SK-N-SH (cell line): ENCODE results near the gene PPP2R3A. TPM values are rescaled to one million over a fixed set of nuclear protein-coding genes. Genes with fewer than 3 reads are reported as not detected.

Experiments used
- CTCF ChIA-PET: fragments of 300-600, 350-600 bp; formaldehyde crosslinking; extraction: SDS; loops from one replicate; lab custom pipeline; 2021; lab: Yijun Ruan, JAX
- POLR2A ChIA-PET: fragments of 350-600 bp; sonication (Branson Sonifier 250); formaldehyde crosslinking; extraction: SDS; loops from one replicate; lab custom pipeline; 2020; ENCODE audit warnings: antibody characterized with exemption, inconsistent platforms; lab: Yijun Ruan, JAX
- DNase-seq: peaks from one replicate; pipeline ENCODE4 v3.0.0; 2012
- H2AFZ ChIP-seq: fragments of 200-600 bp; sonication (generic); 2 replicates; pipeline ENCODE4 v1.8.1; 2016; ENCODE audit warnings: antibody characterized with exemption, mild to moderate bottlenecking, low read depth
- H3F3A ChIP-seq: fragments of 200-600 bp; sonication (generic); replicated peaks from 2 replicates; pipeline ENCODE3; 2016; ENCODE audit warnings: antibody characterized with exemption, mild to moderate bottlenecking; ENCODE audit not compliant: insufficient read depth
- H3K27ac ChIP-seq, 2 experiments: fragments of 200-500 bp in 1 of 2; fragments of 200-600 bp in 1 of 2; sonication (Bioruptor generic) in 1 of 2; sonication (generic), shearing (Covaris generic) in 1 of 2; 2 replicates each; pipeline versions ENCODE4 v1.5.1 to v1.6.1; 2014 to 2016; ENCODE audit warnings: low read depth in 2 of 2, inconsistent platforms in 1 of 2, low read length in 1 of 2, mild to moderate bottlenecking in 1 of 2, mixed read lengths in 1 of 2
- H3K27me3 ChIP-seq: fragments of 200-600 bp; sonication (generic), shearing (Covaris generic); 2 replicates; pipeline ENCODE4 v1.6.1; 2016; ENCODE audit warnings: mixed run types; ENCODE audit not compliant: insufficient read depth
- H3K36me3 ChIP-seq, 2 experiments: fragments of 200-500 bp in 1 of 2; fragments of 200-600 bp in 1 of 2; sonication (Bioruptor generic) in 1 of 2; sonication (generic) in 1 of 2; replicated peaks in 1 of 2; 2 replicates each; pipeline versions ENCODE3 to v1.5.1; 2014 to 2016; ENCODE audit warnings: low read length in 1 of 2, mild to moderate bottlenecking in 1 of 2; ENCODE audit not compliant: insufficient read depth in 2 of 2, control insufficient read depth in 1 of 2
- H3K4me1 ChIP-seq, 2 experiments: fragments of 200-500 bp in 1 of 2; fragments of 200-600 bp in 1 of 2; sonication (Bioruptor generic) in 1 of 2; sonication (generic), shearing (Covaris generic) in 1 of 2; 2 replicates each; pipeline versions ENCODE4 v1.5.1 to v1.6.1; 2014 to 2016; ENCODE audit warnings: low read depth in 1 of 2, low read length in 1 of 2, mixed run types in 1 of 2; ENCODE audit not compliant: insufficient read depth in 2 of 2, control insufficient read depth in 1 of 2
- H3K4me2 ChIP-seq: fragments of 200-600 bp; sonication (generic), shearing (Covaris generic); 2 replicates; pipeline ENCODE4 v1.6.1; 2017; ENCODE audit warnings: mixed run types
- H3K4me3 ChIP-seq, 2 experiments: fragments of 200-500 bp in 1 of 2; fragments of 200-600 bp in 1 of 2; sonication (Bioruptor generic) in 1 of 2; sonication (generic), shearing (Covaris generic) in 1 of 2; 2 replicates each; pipeline versions ENCODE4 v1.5.1 to v1.8.1; 2014 to 2016; ENCODE audit warnings: low read depth in 2 of 2, inconsistent platforms in 1 of 2, low read length in 1 of 2, mild to moderate bottlenecking in 1 of 2, mixed read lengths in 1 of 2, moderate library complexity in 1 of 2
- H3K79me2 ChIP-seq: fragments of 200-600 bp; sonication (generic); 2 replicates; pipeline ENCODE4 v1.8.1; 2017; ENCODE audit warnings: mild to moderate bottlenecking; ENCODE audit not compliant: insufficient read depth
- H3K9ac ChIP-seq: fragments of 200-600 bp; sonication (generic); 2 replicates; pipeline ENCODE4 v1.6.1; 2017; ENCODE audit warnings: mixed run types
- H3K9me2 ChIP-seq: fragments of 200-600 bp; sonication (generic); 2 replicates; pipeline ENCODE4 v1.6.1; 2017; ENCODE audit warnings: mixed run types
- H3K9me3 ChIP-seq: fragments of 200-600 bp; sonication (generic); 2 replicates; pipeline ENCODE4 v1.6.1; 2017; ENCODE audit warnings: mixed run types, mild to moderate bottlenecking, moderate library complexity
- H4K20me1 ChIP-seq: fragments of 200-600 bp; sonication (generic); 2 replicates; pipeline ENCODE4 v1.6.1; 2017; ENCODE audit warnings: mild to moderate bottlenecking, mixed run types; ENCODE audit not compliant: insufficient read depth
- CHD2 ChIP-seq: fragments of 150-350 bp; IDR thresholded peaks from 2 replicates; pipeline ENCODE4 v1.6.1; 2018; ENCODE audit warnings: low read length; ENCODE audit not compliant: partially characterized antibody
- FOXJ3 ChIP-seq: sonication (generic); formaldehyde crosslinking; IDR thresholded peaks from 2 replicates; pipeline ENCODE4 v1.5.1; 2020; ENCODE audit warnings: mild to moderate bottlenecking, missing genetic modification reagents
- FOXM1 ChIP-seq: IDR thresholded peaks from 2 replicates; pipeline ENCODE4 v1.4.0; 2012; ENCODE audit warnings: low read depth, mild to moderate bottlenecking
- JUND ChIP-seq: IDR thresholded peaks from 2 replicates; pipeline ENCODE4 v1.4.0; 2012
- MAX ChIP-seq: IDR thresholded peaks from 2 replicates; pipeline ENCODE4 v1.4.0; 2012; ENCODE audit warnings: low read depth
- MEF2A ChIP-seq: IDR thresholded peaks from 2 replicates; pipeline ENCODE4 v1.4.0; 2012; ENCODE audit warnings: low read depth, borderline replicate concordance
- PBX3 ChIP-seq: IDR thresholded peaks from 2 replicates; pipeline ENCODE4; 2012
- RAD21 ChIP-seq: IDR thresholded peaks from 2 replicates; pipeline ENCODE4 v1.6.1; 2012; ENCODE audit warnings: mild to moderate bottlenecking, low read length
- RXRA ChIP-seq: IDR thresholded peaks from 2 replicates; pipeline ENCODE4 v1.4.0; 2012; ENCODE audit warnings: low read depth, mild to moderate bottlenecking, borderline replicate concordance
- SIN3A ChIP-seq: IDR thresholded peaks from 2 replicates; pipeline ENCODE4 v1.6.1; 2012; ENCODE audit warnings: low read depth, mild to moderate bottlenecking, low read length, moderate library complexity, borderline replicate concordance
- TAF1 ChIP-seq: IDR thresholded peaks from 2 replicates; pipeline ENCODE4 v1.6.1; 2012; ENCODE audit warnings: low read depth, mild to moderate bottlenecking, low read length, moderate library complexity, borderline replicate concordance
- TEAD4 ChIP-seq: IDR thresholded peaks from 2 replicates; pipeline ENCODE4 v1.4.0; 2012; ENCODE audit warnings: mild to moderate bottlenecking, borderline replicate concordance; ENCODE audit not compliant: insufficient read depth
- WGBS: methylation state at CpG from one replicate; pipeline ENCODE4 v1.1.6; 2017; ENCODE audit warnings: low lambda C conversion rate; 5-methylcytosine and 5-hydroxymethylcytosine counted together
- polyA plus RNA-seq, 3 experiments: library from polyadenylated mRNA; depleted of rRNA; stranded (reverse); fragments of >200 nt; gene quantifications; 2 replicates each; pipeline ENCODE4 v1.2.3, GENCODE V29; 2012

Gene PPP2R3A
- polyA plus RNA-seq, 1 of the 3 experiments (the other 2 are of a cell fraction), result 3.9 TPM

GRCh38 chr3:135980343-135980742 is 14.8 kb downstream of the PPP2R3A start:
- Histone ChIP-seq H3K36me3 (peaks cover 0 to 12% of the 10 kb centered on the region in 2 experiments), H3K4me2 (no peak overlapping the region), H3K4me3 (no peak overlapping the region), H3K27ac (no peak overlapping the region), H3K9me3 (no peaks in the 10 kb centered on the region), H4K20me1 (no peaks in the 10 kb centered on the region), H3K27me3 (no peaks in the 10 kb centered on the region), H3K4me1 (peaks cover 4 to 19% of the 10 kb centered on the region in 2 experiments; a peak in 3 of 4 replicates), H3K9ac (no peak overlapping the region), H3F3A (peaks cover 19% of the 10 kb centered on the region), H3K79me2 (peaks cover 91% of the 10 kb centered on the region), H2AFZ (no peak overlapping the region), H3K9me2 (no peaks in the 10 kb centered on the region)
- ChIA-PET POLR2A (no interaction called here), CTCF (no interaction called here)
- WGBS, result 86% methylated on average over 2 of the region's 2 CpGs
- no peak for DNase-seq
- TF ChIP-seq MEF2A, result no peak
- no peak for TF ChIP-seq SIN3A
- TF ChIP-seq JUND, result no peak
- TF ChIP-seq FOXJ3, result no peak
- no peak for TF ChIP-seq CHD2
- TF ChIP-seq TEAD4, result no peak
- TF ChIP-seq TAF1, result no peak

- H3F3A ChIP-seq, result peaks cover 19% of the 10 kb centered on the region
- no peak for TF ChIP-seq FOXM1
- no peak for TF ChIP-seq RXRA
- TF ChIP-seq MAX, result no peak
- TF ChIP-seq PBX3, result no peak
- TF ChIP-seq RAD21, result no peak
- no peak for TF ChIP-seq TEAD4
Measured at GRCh38 chr3:135981701-135982403, 16.3 kb downstream of the PPP2R3A start.

More at GRCh38 chr3:135981701-135982403, 16.3 kb downstream of the PPP2R3A start:
- Histone ChIP-seq H3K9me2 (no peaks in the 10 kb centered on the region), H3K4me2 (peak overlapping the region; percentile 62), H3K4me1 (peaks cover 4 to 19% of the 10 kb centered on the region in 2 experiments; a peak in 3 of 4 replicates), H3K9ac (no peak overlapping the region), H2AFZ (no peak overlapping the region), H4K20me1 (no peaks in the 10 kb centered on the region), H3K27ac (peak overlapping the region in 1 of 2 experiments; percentile 74; a peak in 1 of 4 replicates), H3K79me2 (peaks cover 92% of the 10 kb centered on the region), H3K27me3 (no peaks in the 10 kb centered on the region), H3K4me3 (no peak overlapping the region), H3K9me3 (no peaks in the 10 kb centered on the region), H3K36me3 (peaks cover 0 to 12% of the 10 kb centered on the region in 2 experiments)
- ChIA-PET POLR2A (no interaction called here), CTCF (no interaction called here)
- WGBS, result 68% methylated on average over 4 of the region's 4 CpGs
- no peak for DNase-seq
